Measurements from ENCODE around the gene PPP2R3C. TPM values are rescaled to one million over a fixed set of nuclear protein-coding genes. Genes with fewer than 3 reads are reported as not detected.

The PPP2R3C gene
- total and polyA plus RNA-seq, 4 donors, result 6.9 to 19.4 (median 12.2) TPM

GRCh38 chr14:35114036-35114435 lies 7.8 kb downstream of the PPP2R3C start:
- WGBS, result 92% methylated on average over 2 of the region's 2 CpGs
- Histone ChIP-seq H3K4me3 (ENCODE audit: low read depth in 1 of 3, low read length in 3 of 3) (no peak overlapping the region), H3K27me3 (ENCODE audit: control insufficient read depth in 4 of 4, insufficient read depth in 4 of 4, low read length in 3 of 4) (no peaks in the 10 kb centered on the region), H3K36me3 (ENCODE audit: control insufficient read depth in 4 of 4, insufficient read depth in 3 of 4, low read depth in 1 of 4, low read length in 3 of 4) (peaks cover 10 to 36% (median 28%) of the 10 kb centered on the region in 4 donors), H3K27ac (ENCODE audit: low read depth in 1 of 2, low read length in 2 of 2) (no peak overlapping the region), H3K4me1 (ENCODE audit: control insufficient read depth in 4 of 4, insufficient read depth in 4 of 4, low read length in 3 of 4) (peaks cover 2 to 5% (median 3%) of the 10 kb centered on the region in 4 donors), H3K9me3 (ENCODE audit: control insufficient read depth in 4 of 4, low read length in 3 of 4) (peaks cover 0 to 2% (median 0%) of the 10 kb centered on the region in 4 donors), H3K9ac (ENCODE audit: low read depth in 1 of 2, low read length in 2 of 2) (no peak overlapping the region)
- no peak for DNase-seq (ENCODE audit: low spot score)
- TF ChIP-seq REST (IDR thresholded peaks at IDR 0.05) (no peak), CTCF (IDR thresholded peaks at IDR 0.05; ENCODE audit: low read depth, low read length, missing input control) (no peak), FOXA2 (IDR thresholded peaks at IDR 0.05) (no peak), SP1 (IDR thresholded peaks at IDR 0.05) (no peak), HNF4A (conservative IDR thresholded peaks at IDR 0.05) (no peak), RAD21 (IDR thresholded peaks at IDR 0.05) (no peak), EGR1 (IDR thresholded peaks at IDR 0.05; ENCODE audit: low read depth in 2 of 2) (no peak), RXRA (IDR thresholded peaks at IDR 0.05) (no peak), MAX (IDR thresholded peaks at IDR 0.05) (no peak), NR2F2 (IDR thresholded peaks at IDR 0.05) (no peak), ZBTB33 (IDR thresholded peaks at IDR 0.05) (no peak), YY1 (IDR thresholded peaks at IDR 0.05) (no peak), GABPA (IDR thresholded peaks at IDR 0.05 in 1 of 2, conservative IDR thresholded peaks at IDR 0.05 in 1 of 2) (no peak), TAF1 (conservative IDR thresholded peaks at IDR 0.05) (no peak), HNF4G (IDR thresholded peaks at IDR 0.05) (no peak), ATF3 (IDR thresholded peaks at IDR 0.05) (no peak)
